Tibial nerve (tissue), 3 donors: ENCODE data around the gene TPH1.

Experiments used
- POLR2A ChIP-seq, 2 donors: fragments of 450-650 bp; IDR thresholded peaks; one replicate each; pipeline ENCODE4 v1.6.1; 2017; ENCODE audit warnings: antibody characterized with exemption in 2 of 2, mild to moderate bottlenecking in 2 of 2, moderate library complexity in 2 of 2
- TF ChIP-seq, protein P1 (sequence below), 5 experiments: fragments of 200-600 bp in 3 of 5; fragments of 450-650 bp in 2 of 5; sonication (generic) in 3 of 5; IDR thresholded peaks; one replicate each; pipeline ENCODE4 v1.5.1; 2016 to 2019; ENCODE audit warnings: antibody characterized with exemption in 5 of 5, mild to moderate bottlenecking in 3 of 5, moderate library complexity in 2 of 5

DNA sequence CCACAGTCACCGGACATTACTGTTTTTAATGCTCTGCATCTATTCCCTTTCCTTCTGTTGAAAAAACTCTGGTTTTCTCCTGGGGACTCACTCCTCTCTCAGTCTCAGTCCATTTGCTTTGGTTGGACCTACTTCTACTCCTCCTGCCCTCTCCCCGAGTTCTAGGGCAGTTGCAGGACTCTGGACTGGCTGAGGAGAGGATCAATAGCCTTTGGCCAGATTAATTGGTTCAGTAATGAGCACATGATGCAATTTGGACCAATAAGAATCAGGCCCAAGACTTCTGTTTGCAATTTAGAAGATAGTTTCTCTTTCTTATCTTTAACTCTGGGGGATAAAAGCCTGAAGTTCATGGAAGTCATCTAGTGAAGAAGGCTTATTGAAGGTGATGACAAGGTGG lies 15.3 kb upstream of the TPH1 start:
- no peak for TF ChIP-seq POLR2A (IDR thresholded peaks at IDR 0.05)
- TF ChIP-seq, protein P1, sequence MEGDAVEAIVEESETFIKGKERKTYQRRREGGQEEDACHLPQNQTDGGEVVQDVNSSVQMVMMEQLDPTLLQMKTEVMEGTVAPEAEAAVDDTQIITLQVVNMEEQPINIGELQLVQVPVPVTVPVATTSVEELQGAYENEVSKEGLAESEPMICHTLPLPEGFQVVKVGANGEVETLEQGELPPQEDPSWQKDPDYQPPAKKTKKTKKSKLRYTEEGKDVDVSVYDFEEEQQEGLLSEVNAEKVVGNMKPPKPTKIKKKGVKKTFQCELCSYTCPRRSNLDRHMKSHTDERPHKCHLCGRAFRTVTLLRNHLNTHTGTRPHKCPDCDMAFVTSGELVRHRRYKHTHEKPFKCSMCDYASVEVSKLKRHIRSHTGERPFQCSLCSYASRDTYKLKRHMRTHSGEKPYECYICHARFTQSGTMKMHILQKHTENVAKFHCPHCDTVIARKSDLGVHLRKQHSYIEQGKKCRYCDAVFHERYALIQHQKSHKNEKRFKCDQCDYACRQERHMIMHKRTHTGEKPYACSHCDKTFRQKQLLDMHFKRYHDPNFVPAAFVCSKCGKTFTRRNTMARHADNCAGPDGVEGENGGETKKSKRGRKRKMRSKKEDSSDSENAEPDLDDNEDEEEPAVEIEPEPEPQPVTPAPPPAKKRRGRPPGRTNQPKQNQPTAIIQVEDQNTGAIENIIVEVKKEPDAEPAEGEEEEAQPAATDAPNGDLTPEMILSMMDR (IDR thresholded peaks at IDR 0.05): no peak
